GM12878 (cell line): ENCODE data around the gene KRTAP4-1.

ENCODE experiments used
- ASH2L ChIP-seq: fragments of 300-600, 200-600 bp; sonication (generic); IDR thresholded peaks from 2 replicates; pipeline ENCODE4 v1.6.1; 2017; ENCODE audit warnings: low read depth, mild to moderate bottlenecking, borderline replicate concordance
- CBX5 ChIP-seq: sonication (generic); IDR thresholded peaks from 2 replicates; pipeline ENCODE4 v1.6.1; 2016; ENCODE audit warnings: low read depth, moderate library complexity, mild to moderate bottlenecking, inconsistent platforms
- CTCF ChIP-seq, 3 experiments: IDR thresholded peaks in 2 of 3; conservative IDR thresholded peaks in 1 of 3; 2 replicates each; pipeline ENCODE4 v1.5.1; 2011; ENCODE audit warnings: low read depth in 3 of 3, low read length in 3 of 3, mild to moderate bottlenecking in 3 of 3, control low read depth in 2 of 3, moderate library complexity in 2 of 3, inconsistent platforms in 1 of 3, mixed read lengths in 1 of 3; ENCODE audit not compliant: control insufficient read depth in 2 of 3, insufficient read depth in 1 of 3; ENCODE audit errors: extremely low read depth in 1 of 3
- PAX8 ChIP-seq: fragments of 450-650 bp; IDR thresholded peaks from 2 replicates; pipeline ENCODE4 v1.6.1; 2017; ENCODE audit warnings: mild to moderate bottlenecking, moderate library complexity
- POLR2A ChIP-seq: IDR thresholded peaks from 2 replicates; pipeline ENCODE4 v1.6.1; 2011; ENCODE audit warnings: low read depth, mild to moderate bottlenecking, low read length
- SIN3A ChIP-seq: IDR thresholded peaks from 2 replicates; pipeline ENCODE4 v1.6.1; 2012; ENCODE audit warnings: low read depth, low read length, improper control_type of control experiment
- TF ChIP-seq, protein P1 (sequence below): IDR thresholded peaks from 2 replicates; pipeline ENCODE4 v1.6.1; 2011; ENCODE audit warnings: low read depth, mild to moderate bottlenecking, low read length, moderate library complexity, borderline replicate concordance; ENCODE audit errors: extremely low read depth
- TF ChIP-seq, protein P2 (sequence below): IDR thresholded peaks from 2 replicates; pipeline ENCODE4 v1.6.1; 2012; ENCODE audit warnings: low read length, inconsistent platforms

DNA sequence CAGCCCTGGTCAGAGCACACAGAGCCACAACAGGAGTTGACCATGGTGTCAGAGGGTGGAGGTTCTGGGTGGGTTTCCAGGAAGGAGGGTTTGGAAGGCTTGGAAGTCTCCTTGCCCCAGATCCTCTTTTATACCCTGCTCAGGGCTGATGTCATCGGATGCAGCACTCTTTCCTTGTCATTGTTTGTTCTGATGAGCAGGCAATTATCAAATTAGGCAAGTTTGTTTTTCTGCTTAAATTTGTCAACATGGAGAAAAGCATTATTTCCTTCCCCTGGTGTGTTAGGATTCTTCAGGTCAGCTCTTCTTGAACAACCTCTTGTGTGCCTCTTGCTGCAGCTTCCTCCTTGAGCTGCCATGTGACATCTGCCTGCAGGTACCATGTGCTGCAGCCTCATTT lies 24.1 kb downstream of the KRTAP4-1 start, which contains the start of gene KRTAP4-4:
- TF ChIP-seq, protein P1, sequence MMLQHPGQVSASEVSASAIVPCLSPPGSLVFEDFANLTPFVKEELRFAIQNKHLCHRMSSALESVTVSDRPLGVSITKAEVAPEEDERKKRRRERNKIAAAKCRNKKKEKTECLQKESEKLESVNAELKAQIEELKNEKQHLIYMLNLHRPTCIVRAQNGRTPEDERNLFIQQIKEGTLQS = no peak
- TF ChIP-seq CTCF (IDR thresholded peaks at IDR 0.05 in 2 of 3, conservative IDR thresholded peaks at IDR 0.05 in 1 of 3; ENCODE audit: control insufficient read depth in 2 of 3, extremely low read depth in 1 of 3, insufficient read depth in 1 of 3, low read depth in 3 of 3, low read length in 3 of 3) = no peak
- no peak for TF ChIP-seq CBX5
- no peak for TF ChIP-seq ASH2L
- TF ChIP-seq PAX8 = no peak
- TF ChIP-seq POLR2A = no peak
- no peak for TF ChIP-seq SIN3A
- TF ChIP-seq, protein P2, sequence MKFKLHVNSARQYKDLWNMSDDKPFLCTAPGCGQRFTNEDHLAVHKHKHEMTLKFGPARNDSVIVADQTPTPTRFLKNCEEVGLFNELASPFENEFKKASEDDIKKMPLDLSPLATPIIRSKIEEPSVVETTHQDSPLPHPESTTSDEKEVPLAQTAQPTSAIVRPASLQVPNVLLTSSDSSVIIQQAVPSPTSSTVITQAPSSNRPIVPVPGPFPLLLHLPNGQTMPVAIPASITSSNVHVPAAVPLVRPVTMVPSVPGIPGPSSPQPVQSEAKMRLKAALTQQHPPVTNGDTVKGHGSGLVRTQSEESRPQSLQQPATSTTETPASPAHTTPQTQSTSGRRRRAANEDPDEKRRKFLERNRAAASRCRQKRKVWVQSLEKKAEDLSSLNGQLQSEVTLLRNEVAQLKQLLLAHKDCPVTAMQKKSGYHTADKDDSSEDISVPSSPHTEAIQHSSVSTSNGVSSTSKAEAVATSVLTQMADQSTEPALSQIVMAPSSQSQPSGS = no peak
